ENCODE results near the gene MMP14.

DNA sequence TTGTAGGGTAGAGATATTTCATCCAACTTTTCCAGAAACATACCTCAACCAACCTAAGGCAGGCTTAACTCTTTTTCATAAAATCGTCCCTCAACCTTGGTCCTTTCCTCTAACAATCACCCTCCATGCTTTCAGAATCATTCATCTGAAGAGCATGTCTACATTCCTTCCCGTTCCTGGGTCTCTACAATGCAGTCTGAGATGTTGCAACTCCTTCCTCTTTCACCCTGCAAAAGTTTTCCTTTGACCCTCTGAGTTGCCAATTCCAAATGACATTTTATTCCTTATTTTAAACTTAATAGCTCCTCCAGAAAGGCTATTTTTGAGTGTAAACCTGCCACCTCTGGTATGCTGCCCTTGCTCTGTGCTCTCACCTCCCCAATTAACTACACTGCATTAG, 37.9 kb upstream of the MMP14 start:
- TF ChIP-seq, protein P1, sequence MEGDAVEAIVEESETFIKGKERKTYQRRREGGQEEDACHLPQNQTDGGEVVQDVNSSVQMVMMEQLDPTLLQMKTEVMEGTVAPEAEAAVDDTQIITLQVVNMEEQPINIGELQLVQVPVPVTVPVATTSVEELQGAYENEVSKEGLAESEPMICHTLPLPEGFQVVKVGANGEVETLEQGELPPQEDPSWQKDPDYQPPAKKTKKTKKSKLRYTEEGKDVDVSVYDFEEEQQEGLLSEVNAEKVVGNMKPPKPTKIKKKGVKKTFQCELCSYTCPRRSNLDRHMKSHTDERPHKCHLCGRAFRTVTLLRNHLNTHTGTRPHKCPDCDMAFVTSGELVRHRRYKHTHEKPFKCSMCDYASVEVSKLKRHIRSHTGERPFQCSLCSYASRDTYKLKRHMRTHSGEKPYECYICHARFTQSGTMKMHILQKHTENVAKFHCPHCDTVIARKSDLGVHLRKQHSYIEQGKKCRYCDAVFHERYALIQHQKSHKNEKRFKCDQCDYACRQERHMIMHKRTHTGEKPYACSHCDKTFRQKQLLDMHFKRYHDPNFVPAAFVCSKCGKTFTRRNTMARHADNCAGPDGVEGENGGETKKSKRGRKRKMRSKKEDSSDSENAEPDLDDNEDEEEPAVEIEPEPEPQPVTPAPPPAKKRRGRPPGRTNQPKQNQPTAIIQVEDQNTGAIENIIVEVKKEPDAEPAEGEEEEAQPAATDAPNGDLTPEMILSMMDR (IDR thresholded peaks at IDR 0.05; ENCODE audit: insufficient read depth, low read length): no peak
- TF ChIP-seq POLR2AphosphoS5 (IDR thresholded peaks at IDR 0.05; ENCODE audit: low read depth): no peak
- no peak for TF ChIP-seq GABPA (IDR thresholded peaks at IDR 0.05; ENCODE audit: low read depth)
- TF ChIP-seq, protein P2, sequence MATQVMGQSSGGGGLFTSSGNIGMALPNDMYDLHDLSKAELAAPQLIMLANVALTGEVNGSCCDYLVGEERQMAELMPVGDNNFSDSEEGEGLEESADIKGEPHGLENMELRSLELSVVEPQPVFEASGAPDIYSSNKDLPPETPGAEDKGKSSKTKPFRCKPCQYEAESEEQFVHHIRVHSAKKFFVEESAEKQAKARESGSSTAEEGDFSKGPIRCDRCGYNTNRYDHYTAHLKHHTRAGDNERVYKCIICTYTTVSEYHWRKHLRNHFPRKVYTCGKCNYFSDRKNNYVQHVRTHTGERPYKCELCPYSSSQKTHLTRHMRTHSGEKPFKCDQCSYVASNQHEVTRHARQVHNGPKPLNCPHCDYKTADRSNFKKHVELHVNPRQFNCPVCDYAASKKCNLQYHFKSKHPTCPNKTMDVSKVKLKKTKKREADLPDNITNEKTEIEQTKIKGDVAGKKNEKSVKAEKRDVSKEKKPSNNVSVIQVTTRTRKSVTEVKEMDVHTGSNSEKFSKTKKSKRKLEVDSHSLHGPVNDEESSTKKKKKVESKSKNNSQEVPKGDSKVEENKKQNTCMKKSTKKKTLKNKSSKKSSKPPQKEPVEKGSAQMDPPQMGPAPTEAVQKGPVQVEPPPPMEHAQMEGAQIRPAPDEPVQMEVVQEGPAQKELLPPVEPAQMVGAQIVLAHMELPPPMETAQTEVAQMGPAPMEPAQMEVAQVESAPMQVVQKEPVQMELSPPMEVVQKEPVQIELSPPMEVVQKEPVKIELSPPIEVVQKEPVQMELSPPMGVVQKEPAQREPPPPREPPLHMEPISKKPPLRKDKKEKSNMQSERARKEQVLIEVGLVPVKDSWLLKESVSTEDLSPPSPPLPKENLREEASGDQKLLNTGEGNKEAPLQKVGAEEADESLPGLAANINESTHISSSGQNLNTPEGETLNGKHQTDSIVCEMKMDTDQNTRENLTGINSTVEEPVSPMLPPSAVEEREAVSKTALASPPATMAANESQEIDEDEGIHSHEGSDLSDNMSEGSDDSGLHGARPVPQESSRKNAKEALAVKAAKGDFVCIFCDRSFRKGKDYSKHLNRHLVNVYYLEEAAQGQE (IDR thresholded peaks at IDR 0.05; ENCODE audit: insufficient replicate concordance, low read depth): no peak

Measured in HL-60 (cell line).